ENCODE measurements around the gene BRF1.

DNA sequence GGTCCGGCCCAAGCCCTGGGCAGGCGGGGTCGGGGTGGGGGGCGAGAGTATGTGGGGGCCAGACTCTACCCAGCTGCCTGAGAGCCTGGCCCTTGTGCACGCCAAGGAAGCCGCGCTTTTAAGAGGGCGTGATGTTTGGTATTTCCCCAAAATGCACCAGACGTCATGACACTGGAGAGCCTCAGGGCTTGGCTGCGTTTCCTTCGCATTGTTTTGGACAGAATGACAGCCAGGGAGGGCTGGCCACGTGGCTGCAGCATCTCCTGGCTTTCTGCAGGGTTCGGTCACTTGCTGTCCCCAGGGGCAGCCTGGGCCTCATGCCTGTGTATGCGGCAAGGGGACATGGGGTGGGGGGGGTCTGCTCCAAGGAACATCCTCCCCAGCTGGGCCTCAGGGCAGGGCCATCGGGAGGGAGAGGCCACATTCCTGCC is 103.6 kb downstream of the BRF1 start:
- no peak for TF ChIP-seq REST (IDR thresholded peaks at IDR 0.05; ENCODE audit: borderline replicate concordance in 1 of 2, low read depth in 1 of 2, low read length in 2 of 2)
- TF ChIP-seq PATZ1 (CRISPR knock-in tag; IDR thresholded peaks at IDR 0.05), result no peak
- TF ChIP-seq HOXA5 (CRISPR knock-in tag; IDR thresholded peaks at IDR 0.05), result no peak
- TF ChIP-seq RNF2 (conservative IDR thresholded peaks at IDR 0.05; ENCODE audit: low read depth), result no peak
- TF ChIP-seq SALL1 (CRISPR knock-in tag; IDR thresholded peaks at IDR 0.05), result no peak
- TF ChIP-seq, protein P1, sequence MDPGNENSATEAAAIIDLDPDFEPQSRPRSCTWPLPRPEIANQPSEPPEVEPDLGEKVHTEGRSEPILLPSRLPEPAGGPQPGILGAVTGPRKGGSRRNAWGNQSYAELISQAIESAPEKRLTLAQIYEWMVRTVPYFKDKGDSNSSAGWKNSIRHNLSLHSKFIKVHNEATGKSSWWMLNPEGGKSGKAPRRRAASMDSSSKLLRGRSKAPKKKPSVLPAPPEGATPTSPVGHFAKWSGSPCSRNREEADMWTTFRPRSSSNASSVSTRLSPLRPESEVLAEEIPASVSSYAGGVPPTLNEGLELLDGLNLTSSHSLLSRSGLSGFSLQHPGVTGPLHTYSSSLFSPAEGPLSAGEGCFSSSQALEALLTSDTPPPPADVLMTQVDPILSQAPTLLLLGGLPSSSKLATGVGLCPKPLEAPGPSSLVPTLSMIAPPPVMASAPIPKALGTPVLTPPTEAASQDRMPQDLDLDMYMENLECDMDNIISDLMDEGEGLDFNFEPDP (CRISPR knock-in tag; conservative IDR thresholded peaks at IDR 0.05), result no peak
- TF ChIP-seq REPIN1 (CRISPR knock-in tag; IDR thresholded peaks at IDR 0.05; ENCODE audit: borderline replicate concordance, low read depth), result no peak
- no peak for TF ChIP-seq CTCF (CRISPR knock-in tag; IDR thresholded peaks at IDR 0.05)
- no peak for TF ChIP-seq EHMT2 (IDR thresholded peaks at IDR 0.05; ENCODE audit: borderline replicate concordance, low read depth, low read length)
- no peak for TF ChIP-seq PRDM4 (CRISPR knock-in tag; IDR thresholded peaks at IDR 0.05; ENCODE audit: borderline replicate concordance)

Data from HepG2 (cell line).